GM21786 (cell line): Measurements from ENCODE around the gene SLC1A2.

Source experiments
- ATAC-seq: cut with Tn5 transposase; IDR thresholded peaks from one replicate; pipeline ENCODE4 v1.9.1; 2021; ENCODE audit not compliant: unreplicated experiment

SLC1A2 gene

DNA sequence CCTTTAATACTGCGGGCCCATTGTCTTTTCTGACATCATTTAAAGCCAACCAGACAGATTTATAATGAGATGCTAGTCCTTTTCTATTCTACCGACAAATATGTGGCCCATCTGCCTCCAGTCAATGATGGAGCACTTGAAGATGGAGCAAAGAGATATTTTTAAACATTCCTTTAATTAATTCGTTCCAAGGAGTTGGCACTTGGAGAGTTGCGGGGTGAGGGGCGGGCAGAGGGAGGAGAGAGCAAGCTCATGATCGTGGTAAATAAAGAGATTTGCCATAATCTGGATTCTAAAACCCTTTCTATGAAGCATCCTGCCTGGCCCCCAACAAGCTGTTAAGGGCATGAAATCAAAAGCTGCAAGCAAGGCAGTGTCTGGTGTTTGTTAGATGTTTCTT is 5.0 kb downstream of the SLC1A2 start:
- no peak for ATAC-seq

- no peak for ATAC-seq
Observed at GRCh38 chr11:35413598-35413997, 5.8 kb downstream of the SLC1A2 start.

DNA sequence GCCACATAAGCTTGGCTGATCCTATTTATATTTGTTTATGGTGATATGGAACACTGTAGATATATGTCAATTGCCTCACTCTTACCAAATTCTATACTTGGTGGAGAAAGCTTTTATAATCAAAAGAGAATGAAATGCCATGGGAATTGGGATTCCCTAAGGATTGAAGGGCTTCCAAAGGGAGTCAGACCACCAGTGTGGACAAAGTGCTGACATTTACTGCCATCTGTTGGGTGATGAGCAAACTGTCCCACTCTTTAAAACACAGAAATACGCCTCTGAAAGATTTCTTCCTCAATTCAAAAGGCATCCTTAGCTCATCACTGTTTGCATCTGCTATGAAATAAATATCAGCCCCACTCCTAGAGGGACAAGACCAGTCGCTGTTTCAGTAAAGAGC is 7.1 kb downstream of the SLC1A2 start:
- ATAC-seq = no peak

DNA sequence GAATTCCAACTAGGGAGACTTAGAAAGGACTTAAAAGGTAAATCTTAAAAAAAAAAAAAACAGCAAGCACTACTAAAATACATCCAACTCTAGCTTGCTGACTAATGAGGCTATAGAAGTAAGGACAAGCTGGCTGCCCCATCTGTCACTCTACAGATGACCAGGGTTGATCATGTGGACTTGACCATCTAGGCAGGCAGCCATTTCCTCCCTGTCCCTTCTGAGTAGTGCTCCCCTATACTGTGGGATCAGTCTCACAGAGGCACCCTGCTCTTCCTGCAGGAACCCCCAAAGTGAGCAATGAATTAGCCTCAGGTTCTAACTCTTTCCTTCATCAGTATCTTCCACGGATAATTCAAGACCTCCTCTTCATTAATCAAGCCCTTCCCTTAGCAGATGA is 12.3 kb downstream of the SLC1A2 start:
- ATAC-seq = no peak

DNA sequence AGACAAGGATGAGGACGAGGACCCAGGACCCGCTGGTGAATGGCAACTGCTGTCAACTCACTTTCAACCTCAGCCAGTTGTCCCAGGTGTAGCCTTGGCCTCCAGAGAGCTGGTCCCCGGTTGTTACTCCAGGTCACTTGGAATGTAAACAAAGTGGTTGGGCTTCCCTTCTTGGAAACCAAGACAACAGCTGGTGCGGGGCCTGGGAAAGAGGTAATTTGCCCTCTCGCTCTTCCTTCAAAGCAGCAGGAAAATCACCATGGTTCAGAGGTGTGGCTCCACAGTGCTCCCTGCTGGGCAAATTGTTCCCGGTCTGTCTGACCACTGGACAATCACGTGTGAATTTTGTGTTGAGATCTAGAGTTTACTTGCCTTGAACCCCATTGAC is 15.0 kb downstream of the SLC1A2 start:
- ATAC-seq = no peak

- no peak for ATAC-seq
Observed at GRCh38 chr11:35403765-35404387, 15.5 kb downstream of the SLC1A2 start.

DNA sequence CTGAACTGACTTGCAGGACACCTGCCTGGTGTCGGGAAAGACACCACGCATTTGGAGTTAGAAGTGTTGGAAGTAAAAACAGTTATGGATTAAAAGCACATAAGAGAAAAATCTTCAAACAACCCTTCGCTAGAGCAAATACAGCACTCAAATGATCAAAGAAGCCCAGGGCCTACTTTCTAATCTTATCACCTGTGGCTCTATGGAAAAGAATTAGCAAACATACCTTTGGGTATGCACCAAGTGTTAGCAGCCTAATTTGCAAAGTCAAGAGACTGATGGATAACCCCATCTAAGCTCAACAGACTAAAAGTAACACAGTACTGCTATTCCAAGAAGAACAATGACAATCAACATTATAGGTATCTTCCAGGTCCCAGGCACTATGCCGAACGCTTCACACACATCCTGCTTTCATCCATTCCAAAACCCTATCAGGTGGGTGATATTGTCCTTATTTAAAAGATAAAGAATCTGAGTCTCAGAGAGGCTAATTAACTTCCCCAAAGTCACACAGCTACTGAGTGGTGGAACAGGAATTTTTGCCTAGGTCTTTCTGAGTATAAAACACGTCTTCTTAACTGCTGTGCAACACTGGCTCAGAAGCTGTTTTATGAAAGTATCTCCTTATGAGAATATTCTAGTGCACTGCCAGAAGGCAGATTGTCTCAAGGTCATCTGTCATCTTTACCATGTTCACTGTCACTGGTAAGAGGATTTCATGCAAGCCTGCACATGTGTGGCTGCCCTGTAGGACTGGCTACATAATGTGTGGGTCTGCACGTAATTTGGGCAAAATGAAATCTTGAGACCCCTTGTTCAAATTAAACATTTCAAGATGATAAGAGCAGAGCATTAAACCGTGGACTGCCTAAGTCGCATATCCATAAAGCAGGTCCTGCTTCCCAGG is 16.4 kb downstream of the SLC1A2 start:
- no peak for ATAC-seq

GRCh38 chr11:35398881-35399280 is 20.5 kb downstream of the SLC1A2 start:
- no peak for ATAC-seq

GRCh38 chr11:35394941-35395340 is 24.4 kb downstream of the SLC1A2 start:
- ATAC-seq = no peak

GRCh38 chr11:35393098-35393497 is 26.3 kb downstream of the SLC1A2 start:
- ATAC-seq = no peak

DNA sequence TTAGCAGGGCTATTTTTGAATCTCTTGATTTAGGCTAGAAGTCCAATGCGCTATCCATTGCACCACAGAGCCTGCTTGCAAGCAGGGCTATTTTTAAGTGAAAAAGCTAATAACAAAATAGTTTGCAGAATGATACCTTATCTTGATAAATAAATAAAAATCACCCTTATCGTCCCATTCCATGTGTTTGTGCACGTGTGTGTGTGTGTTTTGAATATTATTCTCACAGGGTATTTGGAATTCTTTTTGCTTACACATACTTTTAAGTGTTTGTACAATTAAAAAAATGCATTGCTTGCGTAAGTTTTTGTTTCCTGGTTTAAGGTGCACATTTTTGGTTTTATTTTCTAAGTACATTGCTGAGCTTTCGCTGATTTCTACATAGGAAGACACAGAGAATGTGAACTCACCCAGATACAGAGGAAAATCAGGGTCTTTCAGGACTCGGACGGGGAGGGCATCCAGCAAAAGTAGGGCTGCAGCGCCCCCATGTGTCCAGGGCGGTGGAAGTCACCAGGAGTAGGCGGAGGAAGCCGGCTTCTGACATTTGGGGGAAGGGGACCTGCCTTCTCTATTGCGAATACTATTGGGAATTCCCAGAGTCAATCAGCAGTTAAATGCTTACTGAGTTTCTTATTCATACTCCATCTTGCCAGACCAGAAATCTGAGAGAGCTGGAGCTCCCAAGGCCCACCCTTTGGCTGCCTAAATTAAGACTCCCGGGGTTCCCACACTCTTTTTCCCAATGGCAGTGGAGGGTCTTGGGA is 27.3 kb downstream of the SLC1A2 start:
- peak; percentile 39 for ATAC-seq

DNA sequence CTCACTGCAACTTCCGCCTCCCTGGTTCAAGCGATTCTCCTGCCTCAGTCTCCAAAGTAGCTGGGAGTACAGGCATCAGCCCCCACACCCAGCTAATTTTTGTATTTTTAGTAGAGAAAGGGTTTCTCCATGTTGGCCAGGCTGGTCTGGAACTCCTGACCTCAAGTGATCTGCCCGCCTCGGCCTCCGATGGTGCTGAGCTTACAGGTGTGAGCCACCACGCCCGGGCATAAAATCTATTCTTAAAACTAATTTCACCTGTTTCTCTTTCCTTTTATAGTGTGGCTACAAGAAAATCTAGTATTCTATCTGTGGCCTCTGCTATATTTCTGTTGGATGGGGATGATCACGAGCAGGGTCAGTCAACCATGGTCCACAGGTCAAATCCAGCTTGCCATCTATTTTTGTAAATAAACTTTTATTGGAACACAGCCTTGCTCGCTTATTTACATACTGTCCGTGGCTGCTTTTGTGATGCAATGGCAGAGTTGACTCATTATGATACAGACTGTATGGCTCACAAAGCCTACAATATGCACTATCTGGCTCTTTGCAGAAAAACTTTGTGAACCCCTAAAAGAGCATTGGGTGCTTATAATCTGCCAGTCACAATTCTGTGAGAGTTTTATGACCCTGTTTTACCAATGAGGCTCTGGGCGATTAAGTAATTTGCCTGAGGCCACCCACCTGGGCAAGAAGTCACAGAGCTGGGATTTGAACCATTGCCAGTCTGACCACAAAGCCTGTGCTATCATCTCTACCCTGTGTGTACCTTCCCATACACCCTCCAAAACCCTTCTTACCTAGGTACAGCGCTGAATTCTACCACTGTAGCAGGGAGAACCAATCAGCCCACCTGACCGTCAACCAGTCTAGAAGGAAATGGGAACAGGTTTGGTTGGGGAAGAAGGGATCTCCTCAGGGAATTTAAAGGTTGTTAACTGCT is 28.3 kb downstream of the SLC1A2 start:
- ATAC-seq = peak; percentile 92

DNA sequence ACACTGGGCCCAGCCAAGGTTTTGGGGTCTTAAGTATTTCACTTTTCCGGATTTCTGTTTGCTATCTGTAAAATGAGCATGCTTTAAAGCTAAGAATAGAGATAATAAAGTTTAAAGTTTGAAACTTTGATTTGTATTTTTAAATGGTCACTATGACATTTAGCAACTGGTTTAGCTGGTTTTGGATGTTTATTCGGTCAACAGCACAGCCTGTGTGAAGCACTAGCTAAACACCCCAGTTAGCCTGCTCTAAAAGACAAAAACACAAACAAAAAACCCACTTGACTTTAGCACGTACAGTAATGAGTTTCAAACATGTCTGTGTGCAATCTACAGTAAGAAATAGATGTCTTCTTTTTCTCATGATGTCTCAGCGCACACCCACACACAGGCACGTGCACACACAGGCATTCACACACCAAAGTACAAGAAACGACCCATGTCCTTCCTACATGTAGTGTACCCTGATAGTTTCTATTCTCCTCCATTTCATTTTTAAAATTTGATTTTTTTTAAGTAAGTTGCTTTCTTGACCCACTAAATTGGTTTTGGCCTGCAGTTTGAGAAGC is 29.4 kb downstream of the SLC1A2 start:
- ATAC-seq = no peak

GRCh38 chr11:35389112-35389511 is 30.2 kb downstream of the SLC1A2 start:
- no peak for ATAC-seq

DNA sequence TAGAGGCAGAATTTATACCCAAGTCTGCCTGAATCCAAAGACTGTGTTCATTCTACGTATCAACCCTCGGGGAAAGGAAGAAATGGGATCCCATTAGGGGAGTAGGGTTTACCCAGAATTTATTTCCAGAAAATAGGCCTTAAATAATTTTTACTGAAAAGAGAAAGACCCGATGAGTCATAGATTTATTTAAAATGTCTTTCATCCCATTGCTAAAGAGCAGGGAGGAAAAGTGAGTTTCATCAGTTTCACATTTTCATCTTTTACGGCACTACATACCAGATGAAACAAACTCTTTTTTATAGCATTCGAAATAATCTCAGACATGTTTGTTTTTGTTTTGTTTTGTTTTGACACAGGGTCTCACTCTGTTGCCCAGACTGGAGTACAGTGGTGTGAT is 31.3 kb downstream of the SLC1A2 start:
- ATAC-seq = no peak

- no peak for ATAC-seq
Observed at GRCh38 chr11:35387111-35387982, 32.0 kb downstream of the SLC1A2 start.

GRCh38 chr11:35383953-35384352 is 35.4 kb downstream of the SLC1A2 start:
- ATAC-seq = no peak

- no peak for ATAC-seq
Observed at GRCh38 chr11:35381709-35382322, 37.5 kb downstream of the SLC1A2 start.

DNA sequence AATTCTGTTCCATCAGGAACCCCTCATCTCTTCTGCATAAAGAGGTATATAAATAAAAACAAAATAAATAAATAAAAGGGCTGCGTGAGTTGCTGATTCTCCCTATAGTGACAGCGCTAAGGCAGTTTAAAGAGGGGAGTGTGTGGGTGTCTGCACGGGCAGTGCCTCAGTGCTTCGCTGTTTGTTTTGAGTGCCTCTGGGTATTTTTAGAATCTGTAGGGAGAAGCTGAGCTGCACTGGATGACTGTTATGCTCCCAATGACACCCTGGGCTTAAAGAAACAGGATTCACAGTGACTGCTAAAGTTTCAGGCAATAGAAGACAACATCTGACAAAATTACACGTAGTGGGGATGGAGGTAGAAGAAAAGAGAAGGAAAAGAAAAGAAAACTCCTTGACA is 38.8 kb downstream of the SLC1A2 start:
- ATAC-seq = no peak
